HG03103 (cell line): ENCODE measurements around the gene MAP3K12.
A peak's percentile ranks its signal among the peaks of the same experiment; 100 is the strongest.
"Not testable (repeated sequence)": the region's sequence is repeated elsewhere in the genome, so short reads cannot be mapped to it uniquely, and the experiment has no call there.

Experiments used
- ATAC-seq: cut with Tn5 transposase; IDR thresholded peaks from one replicate; pipeline ENCODE4 v1.9.1; 2021; ENCODE audit warnings: low read depth; ENCODE audit not compliant: unreplicated experiment

The MAP3K12 gene

GRCh38 chr12:53493610-53494391, 5.5 kb downstream of the MAP3K12 start:
- no peak for ATAC-seq

DNA sequence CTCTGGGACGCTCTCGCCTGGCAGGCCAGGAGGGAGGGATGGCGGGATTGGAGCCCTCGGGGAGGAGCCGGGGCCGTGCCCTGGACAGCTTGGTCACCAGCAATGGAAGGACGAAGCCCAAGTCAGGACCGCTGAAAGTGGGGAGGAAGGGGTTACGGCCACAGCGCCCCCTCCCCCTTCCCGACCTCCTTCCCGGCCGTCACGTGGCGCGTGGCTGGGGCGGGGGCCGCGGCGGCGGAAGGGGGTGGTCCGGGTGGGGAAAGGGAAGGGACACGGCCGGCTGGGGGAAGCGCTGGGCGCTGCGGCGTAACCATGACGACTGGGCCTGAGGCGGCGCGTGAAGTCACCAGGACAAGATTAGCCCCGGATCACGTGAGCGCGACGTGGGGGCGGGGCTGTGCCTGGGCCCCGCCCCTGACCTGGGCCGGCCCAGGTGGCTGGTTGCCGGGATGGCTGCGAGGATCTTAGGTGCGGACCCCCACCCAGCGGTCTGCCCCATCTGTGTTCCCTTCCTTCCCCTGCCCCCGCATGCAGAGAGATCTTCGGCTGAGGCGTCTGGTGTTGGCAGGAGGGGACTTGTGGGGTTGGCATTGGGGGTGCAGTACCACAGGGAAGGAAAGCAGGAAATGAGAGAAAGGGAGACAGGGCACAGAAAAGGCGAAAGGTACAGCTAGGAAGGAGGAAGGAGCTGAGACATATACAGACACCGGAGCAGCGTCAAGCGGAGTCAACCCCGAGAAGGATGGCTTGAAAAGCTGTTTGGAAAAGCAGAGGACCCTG, 6.2 kb downstream of the MAP3K12 start:
- ATAC-seq = peak; percentile 84

DNA sequence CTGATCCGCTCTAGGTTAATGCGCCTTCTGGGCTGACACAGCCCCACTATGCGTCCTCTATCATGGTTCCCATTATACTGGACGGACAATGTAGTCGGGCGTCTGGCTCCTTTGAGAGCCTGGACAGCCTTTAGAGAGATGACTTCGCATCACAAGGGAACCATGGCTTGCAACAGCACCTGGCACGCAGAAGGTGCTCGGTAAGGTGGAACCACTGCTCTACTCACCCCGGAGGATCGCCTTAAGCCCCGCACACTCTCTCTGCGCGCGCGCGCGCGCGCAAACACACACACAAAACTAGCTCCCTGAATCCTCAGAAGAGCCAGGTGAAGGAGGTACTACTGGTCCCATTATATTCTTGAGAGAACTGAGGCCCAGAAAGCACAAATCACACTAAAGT, 7.1 kb downstream of the MAP3K12 start:
- ATAC-seq = no peak

- ATAC-seq = no peak
Observed at GRCh38 chr12:53489242-53489864, 9.9 kb downstream of the MAP3K12 start.

DNA sequence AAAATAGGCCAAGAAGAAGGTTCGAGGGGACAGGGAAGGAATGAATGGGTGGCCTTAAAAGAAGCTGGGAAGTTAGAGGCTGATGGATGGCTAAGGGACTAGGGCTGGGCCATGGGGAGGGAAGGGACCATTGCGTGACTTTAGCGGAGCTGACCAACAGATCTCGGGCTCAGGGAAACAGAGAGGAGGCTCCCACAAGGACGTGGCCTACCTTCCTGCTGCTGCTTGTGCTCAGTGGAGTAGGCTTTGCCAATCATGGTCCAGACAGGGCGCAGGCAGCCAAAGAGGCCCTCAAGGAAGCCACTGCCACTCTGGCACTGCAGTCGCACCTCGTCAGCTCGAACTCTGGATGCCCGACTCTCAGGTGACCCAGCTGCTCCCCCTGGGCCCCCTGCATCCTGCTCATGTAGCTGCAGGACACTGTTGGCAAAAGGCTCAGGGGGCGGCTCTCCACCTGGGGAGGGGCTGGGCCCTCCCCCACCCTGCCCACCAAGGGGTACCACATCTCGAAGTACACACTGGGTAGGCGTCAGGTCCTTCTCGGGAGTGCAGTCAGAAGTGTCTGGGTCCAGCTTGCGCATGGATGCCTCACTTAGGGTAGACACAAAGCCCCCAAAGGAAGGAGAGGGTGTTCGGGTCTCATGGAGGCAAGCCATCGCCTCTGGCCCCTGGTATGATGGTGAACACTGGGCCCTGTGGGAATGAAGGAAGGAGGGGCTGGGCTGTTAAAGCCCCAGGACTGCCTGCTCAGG, 12.3 kb downstream of the MAP3K12 start:
- ATAC-seq = no peak

DNA sequence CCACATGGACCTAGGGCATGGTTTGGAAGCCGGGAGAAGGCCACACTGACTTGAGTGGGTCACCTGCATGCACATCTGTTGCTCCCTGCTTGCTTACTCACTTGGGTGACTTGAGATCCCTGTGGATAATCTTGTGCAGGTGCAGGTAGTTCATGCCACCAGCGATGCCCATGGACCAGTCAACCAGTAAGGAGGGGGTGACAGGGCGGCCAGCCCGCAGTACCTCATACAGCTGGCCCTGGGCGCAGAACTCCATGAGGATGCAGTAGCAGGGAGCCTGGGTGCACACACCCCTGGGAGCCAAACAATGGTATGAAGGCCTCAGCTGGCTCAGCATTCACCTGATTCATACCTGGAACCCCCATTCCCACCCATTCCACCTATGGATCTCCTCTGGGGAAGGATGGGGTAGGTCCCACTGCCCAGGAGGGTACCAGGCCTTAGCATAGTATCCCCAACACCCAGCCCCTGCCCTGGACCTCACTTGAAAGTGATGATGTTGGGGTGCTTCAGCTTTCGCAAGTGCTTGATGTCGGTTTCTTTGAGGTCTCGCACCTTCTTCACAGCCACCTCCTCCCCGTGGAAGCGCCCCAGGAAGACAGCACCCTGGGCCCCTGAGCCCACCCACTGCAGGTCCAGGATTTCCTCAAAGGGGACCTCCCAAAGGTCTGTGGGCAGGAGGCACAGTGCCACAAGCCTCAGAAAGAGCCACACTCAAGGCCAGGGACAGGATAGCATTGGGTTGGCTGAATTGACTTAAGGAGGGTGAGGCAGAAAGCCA, 13.1 kb downstream of the MAP3K12 start:
- ATAC-seq = no peak

DNA sequence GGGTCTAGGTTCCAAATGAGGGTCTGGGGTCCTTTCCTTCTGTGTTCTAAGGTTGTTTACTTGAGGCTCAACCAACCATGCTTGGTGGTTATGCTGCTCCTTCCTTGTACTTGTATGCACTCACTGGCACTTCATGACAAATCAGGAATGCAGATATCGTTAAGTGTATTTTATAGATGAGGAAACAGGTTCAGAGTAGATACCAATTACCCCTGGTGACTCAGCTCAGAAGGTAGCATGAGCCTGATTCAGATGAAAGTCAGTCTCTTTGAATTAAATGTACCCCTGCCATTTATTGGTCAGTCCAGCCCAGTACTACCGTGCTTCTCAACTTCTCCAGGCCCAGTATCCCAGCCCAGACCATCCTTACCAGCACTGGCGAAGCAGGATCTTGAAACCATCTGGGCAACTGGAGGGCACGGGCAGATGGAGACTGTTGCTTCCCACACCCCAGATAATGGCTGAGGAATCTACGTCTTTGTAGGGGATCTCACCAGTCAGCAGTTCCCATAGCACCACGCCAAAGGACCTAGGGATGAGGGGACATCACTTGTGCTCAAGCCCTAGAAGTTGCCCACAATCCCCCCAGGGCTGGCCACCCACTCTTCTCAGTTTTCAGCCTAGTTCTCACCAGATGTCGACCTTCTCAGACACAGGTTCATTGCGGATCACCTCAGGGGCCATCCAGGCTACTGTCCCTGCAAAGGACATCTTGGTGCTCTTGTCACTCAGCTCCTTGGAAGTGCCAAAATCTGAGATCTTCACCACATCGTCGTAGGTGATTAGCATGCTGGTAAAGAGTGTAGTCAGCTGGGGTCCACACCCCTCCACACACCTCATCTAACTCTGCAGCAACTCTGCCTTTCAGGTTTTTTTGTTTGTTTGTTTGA, 14.3 kb downstream of the MAP3K12 start:
- ATAC-seq = no peak

DNA sequence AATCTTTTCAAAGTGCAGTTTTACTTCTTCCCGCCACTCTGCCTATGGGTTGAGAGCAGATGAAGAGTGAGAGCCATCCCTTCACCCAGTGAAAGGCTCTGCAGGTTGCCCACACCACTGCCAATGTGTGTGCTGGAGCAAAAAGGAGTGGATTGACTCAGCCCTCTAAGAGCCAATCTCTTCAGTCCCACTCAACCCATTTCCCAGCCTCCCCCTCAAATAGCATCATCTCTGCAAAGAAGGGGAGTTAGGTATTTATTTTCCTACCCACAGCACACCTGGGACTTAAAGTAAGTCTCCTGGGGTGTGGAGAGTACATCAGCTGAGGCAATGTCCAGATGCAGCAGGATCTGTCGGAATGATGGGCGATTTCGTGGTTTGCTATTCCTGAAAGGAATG, 15.3 kb downstream of the MAP3K12 start:
- no peak for ATAC-seq

DNA sequence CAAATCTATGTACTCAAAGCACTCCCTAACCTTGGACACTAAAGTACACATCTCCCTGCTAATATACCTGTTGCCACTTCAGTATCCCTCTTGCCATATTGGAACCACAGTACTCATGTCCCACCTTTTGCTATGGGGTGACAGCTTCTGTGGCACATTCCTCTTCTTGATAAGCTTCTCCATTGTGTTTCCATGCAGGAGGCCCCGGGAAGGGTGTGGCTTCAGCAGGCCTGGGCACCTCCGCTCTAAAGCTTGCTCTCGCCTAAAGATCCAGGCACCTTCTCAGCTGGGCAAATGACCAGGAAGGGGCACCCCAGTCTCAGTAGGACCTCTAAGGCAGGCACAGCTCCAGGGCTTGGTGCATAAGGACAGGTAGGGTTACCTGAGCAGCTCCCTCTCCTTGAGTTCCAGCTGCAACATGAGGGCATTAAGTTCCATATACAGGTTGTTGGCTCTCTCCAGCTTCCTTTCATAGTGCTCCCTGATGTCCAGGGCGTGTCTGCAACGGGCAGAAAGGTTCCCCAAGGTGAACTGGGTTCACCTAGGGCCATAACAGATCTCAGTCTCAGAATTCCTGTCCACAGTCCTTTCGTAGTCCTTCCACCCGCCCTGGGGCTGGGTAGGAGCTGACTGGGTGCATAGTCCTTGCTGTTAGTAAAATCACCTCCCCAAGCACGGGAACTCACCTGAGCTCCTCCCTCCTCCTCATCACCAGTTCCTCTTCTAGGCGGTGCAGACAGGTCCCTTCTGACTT, 15.9 kb downstream of the MAP3K12 start:
- ATAC-seq = no peak

DNA sequence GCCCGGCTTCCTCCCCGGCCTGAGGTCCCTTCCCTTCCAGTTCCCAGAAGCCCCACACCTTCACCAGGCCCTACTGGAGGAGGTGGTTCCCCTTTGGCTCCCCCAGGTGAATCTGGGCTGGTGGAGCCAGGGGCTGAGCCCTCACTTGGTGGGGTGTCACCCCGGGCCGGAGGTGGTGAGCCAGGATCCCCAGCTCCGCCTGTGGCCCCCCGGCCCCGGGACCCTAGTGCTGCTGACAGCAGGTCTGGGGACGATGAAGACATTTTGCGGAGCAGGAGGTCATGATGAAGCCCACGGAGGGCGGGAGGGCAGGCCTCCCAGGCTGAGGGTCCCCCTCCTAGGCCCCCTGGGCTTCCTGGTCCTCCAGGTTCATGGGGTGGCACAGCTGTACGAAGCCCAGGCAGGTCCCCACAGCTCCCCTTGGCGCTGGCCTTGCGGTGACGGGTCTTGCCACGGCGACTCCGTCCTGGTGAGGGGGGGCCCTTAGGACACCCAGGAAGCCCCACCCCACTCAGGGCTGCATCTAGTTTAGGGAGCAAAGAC, 16.6 kb downstream of the MAP3K12 start:
- ATAC-seq = no peak

DNA sequence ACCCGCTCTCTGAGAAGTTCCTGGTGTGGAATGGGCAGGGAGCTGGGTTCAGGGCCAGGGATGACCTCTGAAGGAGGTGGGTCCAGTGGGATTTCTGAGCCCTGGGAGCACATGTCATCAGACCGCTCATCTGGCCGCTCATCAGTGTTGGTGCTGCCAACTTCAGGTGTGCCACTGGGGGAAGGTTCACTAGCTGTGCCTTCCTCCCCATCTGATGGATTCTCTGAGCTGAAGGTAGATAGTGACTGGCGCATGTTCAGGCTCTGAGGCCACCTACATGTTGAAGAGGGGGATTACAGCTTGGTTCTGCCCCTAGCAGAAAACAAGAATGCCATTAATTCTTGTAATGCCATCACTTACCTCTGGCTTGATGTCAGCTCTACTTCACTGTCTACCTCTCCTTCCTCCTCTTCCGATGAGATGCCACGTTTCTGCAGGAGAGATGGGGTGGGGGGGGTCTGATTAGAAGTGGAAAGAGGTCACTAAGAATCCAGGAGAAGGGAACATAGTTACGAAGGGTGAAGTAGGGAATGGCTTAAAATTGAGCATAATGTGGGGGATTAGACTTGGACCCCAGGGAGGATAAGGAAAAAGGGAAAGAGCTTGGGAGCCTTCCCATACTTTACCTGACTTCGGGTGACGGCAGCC, 17.2 kb downstream of the MAP3K12 start:
- ATAC-seq = no peak

GRCh38 chr12:53481458-53481857, 17.8 kb downstream of the MAP3K12 start:
- not testable (repeated sequence) for ATAC-seq

DNA sequence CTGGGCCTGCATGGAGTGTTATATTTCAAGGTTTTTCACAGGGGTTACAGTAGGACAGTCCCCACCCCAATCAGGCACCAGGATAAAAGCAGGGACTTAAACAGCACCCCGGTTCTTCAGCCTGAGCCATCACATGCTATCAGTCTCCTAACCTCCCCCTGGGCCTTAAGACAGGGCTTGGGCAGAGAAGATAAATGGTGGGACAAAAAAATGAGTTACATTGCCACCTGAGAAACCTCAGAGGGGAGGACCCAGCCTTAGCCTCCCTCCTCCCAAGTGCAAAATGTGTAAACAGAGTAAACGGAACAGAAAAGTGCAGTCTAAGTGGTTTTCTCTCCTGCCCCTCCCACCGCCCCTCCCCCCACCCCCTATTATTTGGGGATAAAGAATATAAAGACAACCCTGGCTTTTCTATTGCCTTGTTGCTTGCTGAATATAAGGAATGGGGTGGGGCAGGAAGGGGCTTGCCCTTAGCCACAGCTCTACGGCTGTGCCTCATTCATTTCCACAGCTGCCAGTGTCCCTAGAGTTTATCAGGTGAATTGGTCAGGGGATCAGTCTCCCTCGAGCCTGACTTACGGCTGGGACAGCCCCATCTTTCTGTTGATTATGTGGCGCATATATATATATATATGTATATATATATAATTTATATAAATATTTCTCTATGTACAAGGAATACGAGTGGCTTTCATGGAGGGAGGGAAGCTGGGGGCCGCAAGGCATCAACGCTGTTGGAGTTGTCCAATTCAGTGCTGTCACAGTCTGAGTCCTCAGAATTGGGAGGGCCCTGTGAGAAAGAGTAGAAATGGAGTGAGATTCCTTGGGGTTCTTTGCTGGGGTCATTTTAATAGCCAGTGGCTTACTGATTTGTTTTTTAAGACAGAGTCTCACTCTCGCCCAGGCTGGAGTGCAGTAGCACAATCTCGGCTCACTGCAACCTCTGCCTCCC, 18.5 kb downstream of the MAP3K12 start:
- ATAC-seq = no peak

GRCh38 chr12:53479331-53479730, 19.9 kb downstream of the MAP3K12 start:
- no peak for ATAC-seq

DNA sequence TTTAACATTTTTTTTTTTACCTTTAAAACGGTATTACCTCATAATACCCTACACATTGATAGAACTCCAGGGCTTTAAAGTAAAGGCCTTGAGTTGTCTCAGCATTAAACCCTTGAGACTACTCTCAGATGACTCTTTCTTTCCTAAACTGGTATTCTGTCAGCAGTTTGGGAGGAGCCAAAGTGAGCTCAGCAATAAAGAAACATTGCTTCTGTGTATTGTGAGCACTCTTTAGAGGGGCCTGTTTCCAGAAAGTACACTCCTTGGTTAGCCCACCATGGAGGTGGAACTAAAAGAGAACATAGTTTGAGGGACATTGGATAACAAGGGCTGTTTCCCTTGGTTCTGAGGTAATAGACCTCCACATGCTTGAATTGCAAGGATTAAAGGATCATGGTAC, 20.4 kb downstream of the MAP3K12 start:
- ATAC-seq = no peak

DNA sequence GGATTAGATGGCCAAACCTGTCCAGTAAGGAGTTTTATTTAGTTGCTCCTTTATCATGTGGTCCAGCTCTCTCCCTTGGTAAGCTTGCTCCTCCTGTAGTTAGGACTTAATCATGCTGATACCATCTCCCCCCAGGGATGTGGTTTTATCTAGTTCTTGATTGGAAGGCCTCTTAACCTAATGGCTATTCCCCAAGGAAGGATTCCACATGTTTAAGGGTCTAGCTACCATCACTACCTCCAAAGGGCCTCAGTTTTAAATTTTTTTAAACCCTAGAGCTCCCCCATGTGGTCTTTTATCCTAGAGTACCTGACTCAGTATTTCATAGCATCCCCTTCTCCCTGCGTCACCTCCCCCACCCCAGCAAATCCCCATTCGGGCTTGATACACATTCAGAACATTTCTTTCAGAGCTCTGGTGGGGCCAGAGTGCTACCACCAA, 22.5 kb downstream of the MAP3K12 start:
- ATAC-seq = no peak
